ENCODE measurements around the gene SNX32. TPM values are rescaled to one million over a fixed set of nuclear protein-coding genes. Genes with fewer than 3 reads are reported as not detected.
"Not testable (repeated sequence)": the region's sequence is repeated elsewhere in the genome, so short reads cannot be mapped to it uniquely, and the experiment has no call there.

The SNX32 gene
- total RNA-seq, 1 experiment from 2014 or later = not detected

- no peak for DNase-seq (ENCODE audit: low spot score)
These were observed 10.8 kb upstream of the SNX32 start for GRCh38 chr11:65822776-65823528.

- DNase-seq (ENCODE audit: low spot score) = no peak
These were observed 6.6 kb upstream of the SNX32 start for GRCh38 chr11:65826984-65827735.

DNA sequence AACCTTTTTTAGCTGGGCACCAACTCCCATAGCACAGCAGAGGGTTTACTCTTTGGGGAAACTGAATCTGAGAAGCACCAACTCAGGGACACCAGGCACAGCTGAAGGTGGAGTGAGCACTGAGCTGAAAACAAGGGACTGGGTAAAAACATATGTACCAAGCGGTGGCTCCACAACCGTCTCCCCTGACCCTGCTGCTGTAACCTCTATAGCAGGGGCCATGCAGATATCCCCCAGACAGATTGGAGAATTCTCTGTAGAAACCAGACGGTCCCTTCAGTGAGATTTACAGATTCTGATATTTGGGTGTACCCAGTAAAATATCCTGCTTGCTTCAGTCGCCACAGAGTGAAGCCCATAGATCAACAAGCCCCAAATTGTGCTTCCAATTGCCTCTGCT lies 4.3 kb upstream of the SNX32 start:
- DNase-seq (ENCODE audit: low spot score) = no peak

GRCh38 chr11:65832231-65832630 lies 1.5 kb upstream of the SNX32 start:
- DNase-seq (ENCODE audit: low spot score) = not testable (repeated sequence)

- DNase-seq (ENCODE audit: low spot score) = no peak
These were observed 439 bp downstream of the SNX32 start for GRCh38 chr11:65834202-65834601.

GRCh38 chr11:65842144-65842543 lies 8.4 kb downstream of the SNX32 start:
- DNase-seq (ENCODE audit: low spot score) = no peak

- no peak for DNase-seq (ENCODE audit: low spot score)
These were observed 10.0 kb downstream of the SNX32 start for GRCh38 chr11:65843811-65844210.

GRCh38 chr11:65844231-65844872 lies 10.6 kb downstream of the SNX32 start:
- DNase-seq (ENCODE audit: low spot score) = no peak

GRCh38 chr11:65847746-65848145 lies 14.0 kb downstream of the SNX32 start:
- DNase-seq (ENCODE audit: low spot score) = no peak

DNA sequence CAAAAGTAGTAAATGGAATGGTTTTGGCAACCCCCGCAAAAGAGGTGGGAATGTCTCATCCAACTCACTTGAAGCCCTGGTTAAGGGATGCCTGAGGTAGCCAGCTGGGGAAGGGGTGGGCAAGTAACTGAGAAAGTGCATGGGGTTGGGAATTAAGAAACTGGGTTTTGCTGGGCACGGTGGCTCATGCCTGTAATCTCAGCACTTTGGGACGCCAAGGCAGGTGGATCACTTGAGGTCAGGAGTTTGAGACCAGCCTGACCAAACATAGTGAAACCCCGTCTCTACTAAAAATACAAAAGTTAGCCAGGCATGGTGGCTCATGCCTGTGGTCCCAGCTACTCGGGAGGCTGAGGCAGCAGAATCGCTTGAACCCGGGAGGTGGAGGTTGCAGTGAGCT lies 14.9 kb downstream of the SNX32 start:
- DNase-seq (ENCODE audit: low spot score) = not testable (repeated sequence)

GRCh38 chr11:65849366-65849765 lies 15.6 kb downstream of the SNX32 start:
- DNase-seq (ENCODE audit: low spot score) = no peak

- DNase-seq (ENCODE audit: low spot score) = peak; percentile 4
These were observed 16.0 kb downstream of the SNX32 start for GRCh38 chr11:65849771-65850216.

DNA sequence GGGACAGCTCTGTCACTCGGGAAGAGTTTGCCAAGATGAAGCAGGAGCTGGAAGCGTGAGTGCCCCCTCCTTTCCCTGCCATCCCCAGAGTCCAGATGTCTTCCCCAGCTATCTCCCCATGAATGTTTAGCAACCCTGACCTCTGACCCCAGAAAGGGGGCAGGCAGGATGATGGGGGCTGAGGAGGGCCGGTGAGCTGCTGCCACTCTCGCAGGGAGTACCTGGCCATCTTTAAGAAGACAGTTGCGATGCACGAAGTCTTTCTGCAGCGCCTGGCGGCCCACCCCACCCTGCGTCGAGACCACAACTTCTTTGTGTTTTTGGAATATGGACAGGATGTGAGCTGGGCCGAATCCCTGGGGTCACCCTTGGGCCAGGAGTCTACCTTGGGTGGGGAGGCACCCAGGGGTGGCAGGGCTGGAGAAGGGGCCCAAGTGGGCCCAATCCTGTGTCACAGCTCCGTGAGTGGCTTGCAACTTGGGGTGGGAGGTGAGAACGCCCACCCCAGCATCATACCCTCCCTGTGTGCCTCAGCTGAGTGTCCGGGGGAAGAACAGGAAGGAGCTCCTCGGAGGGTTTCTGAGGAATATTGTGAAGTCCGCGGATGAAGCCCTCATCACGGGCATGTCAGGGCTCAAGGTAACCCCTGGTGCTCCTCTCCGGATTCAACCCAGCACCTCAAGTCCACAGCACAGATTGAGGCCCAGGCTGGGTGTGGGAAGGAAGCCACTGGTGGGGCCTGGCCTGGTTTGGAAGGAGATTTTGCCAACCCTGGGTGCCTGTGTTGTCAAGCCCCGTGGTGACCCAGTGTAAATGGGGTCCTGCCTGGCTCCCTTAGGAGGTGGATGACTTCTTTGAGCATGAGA lies 16.7 kb downstream of the SNX32 start:
- DNase-seq (ENCODE audit: low spot score) = peak; percentile 4

DNA sequence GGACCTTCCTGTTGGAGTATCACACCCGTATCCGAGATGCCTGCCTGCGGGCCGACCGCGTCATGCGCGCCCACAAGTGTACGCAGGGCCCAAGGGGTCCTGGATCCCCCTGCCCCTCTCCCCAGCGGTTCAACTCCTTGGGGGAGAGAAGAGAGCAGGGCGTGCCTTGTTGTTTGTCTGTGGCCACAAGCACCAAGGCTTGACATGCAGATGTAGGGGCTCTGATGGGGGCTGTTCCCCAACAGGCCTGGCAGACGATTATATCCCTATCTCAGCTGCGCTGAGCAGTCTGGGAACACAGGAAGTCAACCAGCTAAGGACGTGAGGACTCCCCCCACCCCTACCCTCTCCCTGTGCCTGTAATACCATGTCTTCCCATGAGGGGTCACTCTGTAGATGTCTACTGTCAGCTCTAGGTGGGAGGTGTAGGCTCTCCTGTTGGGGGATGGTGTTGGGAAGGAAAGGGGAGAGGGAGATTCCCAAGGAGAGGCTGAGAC lies 17.4 kb downstream of the SNX32 start:
- DNase-seq (ENCODE audit: low spot score) = peak; percentile 27

- peak; percentile 8 for DNase-seq (ENCODE audit: low spot score)
These were observed 18.2 kb downstream of the SNX32 start for GRCh38 chr11:65851811-65852507.

DNA sequence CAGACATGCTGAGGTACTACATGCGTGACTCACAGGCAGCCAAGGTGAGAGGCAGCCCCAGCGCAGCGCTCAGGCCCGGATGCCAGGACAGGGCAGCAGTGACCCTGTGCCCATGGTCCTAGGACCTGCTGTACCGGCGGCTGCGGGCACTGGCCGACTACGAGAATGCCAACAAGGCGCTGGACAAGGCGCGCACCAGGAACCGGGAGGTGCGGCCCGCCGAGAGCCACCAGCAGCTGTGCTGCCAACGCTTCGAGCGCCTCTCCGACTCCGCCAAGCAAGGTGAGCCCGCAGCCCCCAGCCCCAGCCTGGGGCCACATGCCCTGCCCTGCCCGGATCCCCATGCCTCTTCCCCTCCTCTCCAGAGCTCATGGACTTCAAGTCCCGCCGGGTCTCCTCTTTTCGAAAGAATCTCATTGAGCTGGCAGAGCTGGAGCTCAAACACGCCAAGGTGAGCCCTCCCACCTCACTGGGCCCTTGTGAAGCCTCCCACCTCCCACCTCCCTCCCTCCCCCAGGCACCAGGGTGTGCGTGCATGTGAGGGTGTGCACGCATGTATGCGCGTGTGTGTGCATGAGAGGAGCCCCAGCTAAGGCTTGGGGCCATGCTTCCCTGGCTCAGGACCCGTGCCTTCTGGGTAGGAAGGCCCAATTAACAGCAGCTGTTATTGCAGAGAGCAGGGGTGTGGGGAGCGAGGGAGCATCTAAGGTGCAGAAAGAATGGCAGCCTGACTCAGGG lies 18.9 kb downstream of the SNX32 start:
- DNase-seq (ENCODE audit: low spot score) = peak; percentile 10

DNA sequence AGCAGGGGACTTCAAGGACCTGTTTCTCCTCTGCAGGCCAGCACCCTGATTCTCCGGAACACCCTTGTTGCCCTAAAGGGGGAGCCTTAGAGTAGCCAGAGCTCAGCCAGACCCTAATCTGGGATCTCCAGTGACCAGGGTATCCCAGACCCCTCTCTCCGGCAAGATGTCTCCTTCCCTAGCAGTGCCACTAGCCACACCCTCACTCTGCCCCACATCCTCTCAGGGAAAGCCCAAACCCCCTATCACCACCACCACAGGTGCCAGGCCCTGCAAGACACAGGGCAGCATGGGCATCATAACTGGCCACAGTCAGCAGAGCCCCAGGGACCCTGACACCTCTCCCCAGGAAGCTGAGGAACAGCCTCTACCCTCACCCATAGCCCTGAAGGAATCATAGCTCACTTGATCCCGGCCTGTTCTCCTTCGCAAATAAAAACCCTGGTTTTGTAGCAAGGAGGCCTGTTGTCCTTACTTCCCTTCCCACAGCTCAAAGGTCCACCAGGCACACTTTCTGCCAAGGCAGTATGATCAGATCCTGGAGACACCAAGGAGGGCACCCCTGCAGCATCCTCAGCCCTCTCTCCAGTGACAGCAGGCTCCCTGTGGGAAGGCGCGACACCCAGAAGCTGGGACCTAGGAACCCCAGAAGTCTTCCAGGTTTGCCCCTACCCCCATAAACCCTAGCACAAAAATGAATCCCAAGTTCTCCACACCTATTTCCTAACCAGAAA lies 19.6 kb downstream of the SNX32 start:
- DNase-seq (ENCODE audit: low spot score) = no peak

DNA sequence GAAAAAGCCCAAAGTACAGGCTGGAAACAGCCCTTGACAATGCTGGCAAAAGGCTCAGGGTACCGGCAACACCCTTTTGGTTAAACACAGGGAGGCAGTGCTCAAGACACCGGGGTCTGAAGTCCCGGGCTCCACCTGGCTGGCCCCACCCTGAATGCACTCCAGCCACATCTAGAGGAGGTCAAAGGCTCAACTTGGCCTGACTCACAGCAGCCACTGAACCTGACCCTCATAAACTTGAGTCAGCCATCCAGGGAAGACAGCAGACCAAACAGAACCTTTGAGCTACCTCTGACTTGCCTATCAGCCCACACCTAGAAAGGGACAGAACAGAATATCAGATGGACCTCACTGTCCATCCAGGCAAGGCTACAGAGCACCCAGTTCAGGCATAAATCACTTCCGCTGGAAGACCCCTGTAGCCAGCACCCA lies 20.4 kb downstream of the SNX32 start:
- no peak for DNase-seq (ENCODE audit: low spot score)
